Choroid plexus epithelial cell (primary cell): ENCODE results near the gene C16orf96.

Source experiments
- DNase-seq: peaks from one replicate; pipeline ENCODE4 v3.0.0-alpha.2; 2010; ENCODE audit warnings: low read depth
- H3K4me3 ChIP-seq: 2 replicates; pipeline ENCODE4 v1.5.1; 2011; ENCODE audit warnings: low read depth, mild to moderate bottlenecking, control low read depth, low read length, moderate library complexity
- CTCF ChIP-seq: conservative IDR thresholded peaks from 2 replicates; pipeline ENCODE4 v1.5.1; 2011; ENCODE audit warnings: low read depth, mild to moderate bottlenecking, control low read depth, inconsistent platforms, low read length, moderate library complexity

Gene C16orf96

GRCh38 chr16:4539716-4540284 lies 16.3 kb upstream of the C16orf96 start:
- TF ChIP-seq CTCF, result no peak
- H3K4me3 ChIP-seq, result no peak overlapping the region
- DNase-seq, result no peak

- H3K4me3 ChIP-seq, result no peak overlapping the region
- DNase-seq, result no peak
- TF ChIP-seq CTCF, result no peak
Measured at GRCh38 chr16:4544473-4544872, 11.7 kb upstream of the C16orf96 start.

- H3K4me3 ChIP-seq, result no peak overlapping the region
- TF ChIP-seq CTCF, result no peak
- no peak for DNase-seq
Measured at GRCh38 chr16:4548124-4548523, 8.0 kb upstream of the C16orf96 start.

- no peak for DNase-seq
- no peak for TF ChIP-seq CTCF
- no peak overlapping the region for H3K4me3 ChIP-seq
Measured at GRCh38 chr16:4550591-4550990, 5.5 kb upstream of the C16orf96 start.

- no peak for DNase-seq
- TF ChIP-seq CTCF, result no peak
- no peak overlapping the region for H3K4me3 ChIP-seq
Measured at GRCh38 chr16:4552541-4552940, 3.6 kb upstream of the C16orf96 start.

GRCh38 chr16:4556580-4556979 lies 440 bp downstream of the C16orf96 start:
- no peak for TF ChIP-seq CTCF
- no peak overlapping the region for H3K4me3 ChIP-seq
- no peak for DNase-seq

- peak; percentile 22 for DNase-seq
- H3K4me3 ChIP-seq, result no peak overlapping the region
- no peak for TF ChIP-seq CTCF
Measured at GRCh38 chr16:4557973-4558372, 1.8 kb downstream of the C16orf96 start.
